ENCODE measurements around the gene SEC24D.

The SEC24D gene

GRCh38 chr4:118772767-118773428 lies 63.0 kb downstream of the SEC24D start:
- no peak for DNase-seq

DNA sequence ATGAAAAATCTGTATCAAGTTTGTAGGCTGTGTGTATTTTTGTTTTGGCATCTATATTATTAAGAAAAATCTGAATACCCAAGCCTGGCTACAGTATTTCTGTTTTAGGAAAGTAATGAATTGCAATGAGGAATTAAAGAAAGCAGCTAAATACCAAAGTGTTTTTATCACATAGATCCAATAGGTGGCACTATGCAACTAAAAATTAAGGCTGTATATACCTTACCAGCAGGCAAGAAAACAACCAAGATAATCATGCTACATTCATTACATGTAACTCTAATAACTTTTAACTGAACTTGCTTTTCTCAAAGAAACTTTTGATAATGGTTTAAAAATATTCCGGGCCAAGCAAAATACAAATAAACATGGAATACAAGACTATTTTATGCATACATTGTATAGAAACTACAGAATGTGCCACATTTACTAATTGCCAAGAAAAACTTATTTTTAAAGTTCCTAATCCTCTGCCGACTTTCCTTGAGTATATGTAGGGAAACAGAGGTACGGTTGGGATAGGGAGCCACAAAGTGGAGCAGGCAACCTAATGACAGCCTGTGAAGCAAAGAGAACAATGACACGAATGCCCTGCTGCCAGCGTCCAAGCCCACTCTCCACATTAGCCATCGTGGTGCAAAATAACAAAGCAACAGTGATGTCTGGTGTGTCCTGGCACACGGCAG lies 63.7 kb downstream of the SEC24D start:
- no peak for DNase-seq

- DNase-seq: no peak
Measured at GRCh38 chr4:118770741-118771187, 65.2 kb downstream of the SEC24D start.

DNA sequence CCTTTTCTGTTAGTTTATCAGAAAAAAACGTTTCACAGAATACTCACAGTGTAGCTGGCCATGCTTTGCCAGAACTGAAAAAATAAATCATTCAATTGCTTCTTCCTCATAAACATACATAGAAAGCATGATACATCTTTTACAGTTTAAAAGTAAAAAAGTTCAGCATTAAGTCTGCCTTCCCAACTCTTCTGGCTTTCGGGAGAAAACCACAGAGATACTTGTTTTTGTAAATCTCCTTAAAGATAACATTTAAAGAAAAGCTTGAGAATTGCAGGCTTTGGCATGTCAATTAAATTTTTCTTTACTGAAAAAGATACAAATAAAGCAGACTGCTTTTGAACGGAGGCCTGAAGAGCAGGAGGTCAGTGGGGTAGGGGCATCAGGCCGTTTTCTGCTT lies 66.8 kb downstream of the SEC24D start:
- no peak for DNase-seq

DNA sequence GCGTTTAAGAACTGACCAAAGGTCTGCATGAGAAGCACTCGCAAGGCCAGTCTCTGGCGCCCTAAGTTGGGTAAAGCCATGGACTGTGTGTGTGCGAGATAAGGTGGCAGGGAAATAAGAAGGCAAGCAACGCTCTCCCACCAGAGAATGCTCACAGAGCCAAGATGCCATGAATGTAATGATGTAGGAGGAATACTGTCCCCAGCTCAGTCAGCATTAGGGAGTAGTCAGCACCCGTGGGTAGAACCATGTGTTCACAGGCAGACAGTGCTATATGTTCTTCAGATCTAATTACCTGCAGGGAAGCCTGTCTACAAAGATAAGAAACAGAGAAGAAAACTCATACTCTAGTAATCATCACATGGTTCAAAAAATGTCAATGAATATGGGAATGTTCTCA lies 68.8 kb downstream of the SEC24D start:
- no peak for DNase-seq

- no peak for DNase-seq
Measured at GRCh38 chr4:118765399-118765798, 70.5 kb downstream of the SEC24D start.

DNA sequence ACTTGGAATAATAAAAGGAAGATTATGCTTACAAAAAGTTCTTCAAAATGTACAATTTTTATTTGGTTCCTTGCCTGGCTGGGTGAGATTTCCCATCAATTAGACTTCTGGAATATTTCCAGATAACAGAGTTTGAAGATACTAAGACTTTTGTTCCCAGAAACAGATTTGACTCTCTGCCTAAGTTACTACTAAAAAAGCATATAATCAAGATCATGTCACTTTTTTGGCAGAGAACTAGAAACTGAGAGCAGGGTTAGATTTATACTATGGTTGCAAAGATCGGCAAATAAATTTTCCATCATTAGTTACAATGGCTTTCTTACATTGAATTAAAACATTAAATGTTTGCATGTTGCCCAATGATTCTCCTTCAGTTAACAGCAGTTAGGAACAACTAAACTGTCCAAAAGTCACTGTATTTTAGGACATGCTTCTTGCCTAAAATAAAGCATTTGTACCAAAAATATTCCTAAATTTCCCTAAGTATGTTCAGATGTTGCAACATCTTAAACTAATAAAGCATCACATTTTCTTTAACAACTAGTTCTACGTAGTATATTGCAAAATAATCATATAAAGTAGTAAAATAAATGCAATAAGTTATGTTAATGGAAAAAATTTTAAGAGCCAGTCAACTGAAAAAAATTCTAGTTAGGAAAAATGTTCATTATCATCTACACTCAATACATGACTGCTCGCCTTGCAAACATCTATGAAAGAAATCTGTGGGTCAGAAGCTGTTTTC lies 73.0 kb downstream of the SEC24D start:
- DNase-seq: no peak

- DNase-seq: no peak
Measured at GRCh38 chr4:118762155-118762554, 73.8 kb downstream of the SEC24D start.

- DNase-seq: no peak
Measured at GRCh38 chr4:118761397-118762016, 74.4 kb downstream of the SEC24D start.

GRCh38 chr4:118760493-118760892 lies 75.4 kb downstream of the SEC24D start:
- no peak for DNase-seq

DNA sequence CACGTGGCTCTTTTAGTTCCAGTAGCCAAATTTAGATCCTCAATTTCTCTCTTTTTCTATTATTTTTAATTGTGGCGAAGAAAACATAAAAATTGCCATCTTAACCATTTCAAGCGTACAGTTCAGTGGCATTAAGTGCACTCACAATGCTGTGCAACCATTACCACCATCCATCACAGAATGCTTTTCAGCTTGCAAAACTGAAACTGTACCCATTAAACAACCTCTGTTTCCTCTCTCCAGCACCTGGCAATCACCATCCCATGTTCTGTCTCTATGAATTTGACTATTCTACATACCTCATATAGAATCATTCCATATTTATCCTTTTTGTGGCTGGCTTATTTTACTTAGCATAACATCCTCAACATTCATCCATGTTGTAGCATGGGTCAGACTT lies 75.8 kb downstream of the SEC24D start:
- no peak for DNase-seq

- no peak for DNase-seq
Measured at GRCh38 chr4:118759481-118759880, 76.4 kb downstream of the SEC24D start.

DNA sequence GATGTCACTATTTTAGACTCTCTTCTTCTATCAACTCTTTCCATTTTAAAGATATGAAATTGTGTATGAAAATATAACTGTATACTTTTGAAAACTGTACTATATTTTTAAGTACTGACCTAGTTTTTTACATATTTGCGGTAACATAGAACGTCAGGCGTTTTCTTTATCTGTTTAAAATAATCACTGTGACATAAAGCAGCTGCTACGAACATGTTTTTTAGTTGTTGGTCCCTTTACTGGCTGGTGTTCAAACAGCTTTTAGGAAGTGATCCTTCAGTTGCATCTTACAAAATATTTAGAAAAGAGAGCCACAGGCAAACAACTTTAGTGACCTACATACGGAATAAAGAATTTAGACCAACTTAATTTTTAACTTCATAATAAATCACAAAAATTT lies 77.6 kb downstream of the SEC24D start:
- no peak for DNase-seq

- no peak for DNase-seq
Measured at GRCh38 chr4:118757761-118758251, 78.1 kb downstream of the SEC24D start.

DNA sequence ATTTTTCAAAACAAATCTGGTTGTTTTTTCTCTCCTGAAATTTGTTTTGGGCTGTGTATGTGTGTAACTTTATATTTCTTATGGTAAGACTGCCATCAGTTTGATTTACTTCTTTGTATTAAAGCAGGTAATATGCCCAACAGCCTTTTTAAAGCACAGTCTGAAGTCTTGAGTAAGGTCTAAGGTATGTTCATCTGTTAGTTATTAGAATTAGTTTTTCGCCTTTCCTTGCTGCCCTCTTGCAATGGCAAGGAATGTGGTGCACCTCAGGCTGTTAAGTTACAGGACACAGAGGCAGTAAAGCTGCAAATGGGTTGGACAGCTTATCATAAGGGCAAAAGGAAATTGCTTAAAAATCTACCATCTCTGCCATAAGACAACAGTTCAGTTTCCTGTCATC lies 79.0 kb downstream of the SEC24D start:
- no peak for DNase-seq

DNA sequence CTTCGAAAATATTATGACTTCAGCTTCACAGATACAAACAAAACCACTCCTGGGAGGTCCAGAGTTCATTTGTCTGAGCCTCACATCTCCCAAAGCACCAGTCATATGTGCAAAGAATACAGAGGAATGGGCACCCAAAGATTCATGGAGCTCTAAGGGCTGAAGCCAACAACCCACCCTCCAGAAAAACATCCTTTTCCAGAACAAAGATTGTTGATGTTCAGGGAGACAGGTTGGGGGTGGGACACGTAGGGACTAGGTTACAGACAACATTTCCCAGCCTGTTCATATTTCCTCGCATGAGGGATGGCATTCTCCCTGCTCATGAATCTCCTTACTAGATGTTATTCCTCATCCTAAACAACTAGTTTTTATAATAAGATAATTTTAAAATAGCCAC lies 79.5 kb downstream of the SEC24D start:
- no peak for DNase-seq

- no peak for DNase-seq
Measured at GRCh38 chr4:118755438-118756226, 80.3 kb downstream of the SEC24D start.

DNA sequence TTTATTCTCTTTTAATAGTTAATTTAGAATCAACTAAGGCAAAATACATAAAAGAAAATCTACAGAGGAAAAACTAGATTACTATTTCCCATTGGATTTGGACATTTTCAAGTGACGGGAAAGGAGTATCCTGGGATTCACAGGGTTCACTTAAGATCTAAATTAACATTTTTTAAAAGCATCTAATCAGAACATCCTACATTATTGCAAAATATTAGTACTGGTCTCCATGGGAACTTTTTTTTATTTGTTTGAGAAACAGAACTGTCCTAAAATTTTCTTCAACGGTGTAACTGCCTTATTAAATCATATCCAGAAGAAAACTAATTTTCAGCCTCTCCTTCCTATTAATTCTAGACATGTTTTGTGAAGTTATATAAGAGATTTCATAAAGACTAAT lies 81.0 kb downstream of the SEC24D start:
- DNase-seq: no peak

DNA sequence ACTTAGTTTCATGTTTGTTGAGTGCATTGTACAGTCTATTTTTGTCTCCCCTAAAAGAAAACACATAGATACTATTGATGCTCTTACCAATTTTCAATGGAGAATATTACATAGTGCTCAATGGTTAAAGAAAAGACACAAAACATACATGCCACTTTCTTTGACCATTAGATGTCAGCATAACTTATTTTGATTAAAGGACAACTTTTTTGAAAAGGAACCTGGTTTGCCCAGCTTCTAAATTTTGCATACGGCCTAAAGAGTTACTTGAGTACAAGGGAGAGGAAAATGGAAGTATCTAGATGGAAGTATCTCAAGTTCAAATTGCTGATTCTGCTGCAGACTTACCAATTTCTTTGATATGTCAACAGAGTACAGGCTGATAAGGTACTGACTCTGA lies 82.2 kb downstream of the SEC24D start:
- DNase-seq: no peak

- DNase-seq: no peak
Measured at GRCh38 chr4:118753096-118753495, 82.8 kb downstream of the SEC24D start.

- DNase-seq: no peak
Measured at GRCh38 chr4:118752551-118752950, 83.4 kb downstream of the SEC24D start.

GRCh38 chr4:118751629-118752323 lies 84.2 kb downstream of the SEC24D start:
- no peak for DNase-seq

Measured in femur (tissue), 1 donor.